ENCODE measurements around the gene SPOCK2. TPM values are rescaled to one million over a fixed set of nuclear protein-coding genes. Genes with fewer than 3 reads are reported as not detected.
A peak's percentile ranks its signal among the peaks of the same experiment; 100 is the strongest.

SPOCK2 gene
- total RNA-seq, 4 donors from 2014 or later = 3.4 to 6.7 (median 5.3) TPM

DNA sequence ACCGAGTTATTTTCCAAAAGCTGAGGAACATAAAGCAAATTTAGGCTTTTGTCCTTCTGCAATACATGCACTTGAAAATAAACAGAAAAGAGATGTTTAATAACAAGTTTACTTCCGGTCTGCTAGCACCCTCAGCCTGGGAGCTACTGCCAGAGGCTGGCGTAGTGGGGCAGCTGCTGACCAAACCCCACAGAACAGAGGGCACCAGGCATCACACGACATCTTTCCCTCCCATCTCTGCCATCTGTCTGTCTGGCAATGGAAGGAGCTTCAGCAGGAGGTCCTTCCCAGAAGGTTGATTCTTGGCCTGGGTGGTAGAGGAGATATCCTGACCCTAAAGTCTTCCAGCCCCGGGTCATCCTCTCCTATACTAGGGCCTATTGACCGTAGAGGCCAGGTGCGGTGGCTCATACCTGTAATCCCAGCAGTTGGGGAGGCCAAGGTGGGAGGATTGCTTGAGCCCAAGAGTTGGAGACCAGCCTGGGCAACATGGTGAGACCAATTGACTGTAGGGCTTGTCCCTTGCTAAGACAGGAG is 76.3 kb downstream of the SPOCK2 start:
- DNase-seq = no peak
- Histone ChIP-seq H3K4me1 (peaks cover 75 to 76% of the 10 kb centered on the region in 2 donors), H3K36me3 (peaks cover 0 to 15% of the 10 kb centered on the region in 2 donors), H3K9me3 (no peaks in the 10 kb centered on the region), H3K27ac (peak overlapping the region; percentile 86 to 92 (median 88)), H3K4me3 (no peak overlapping the region), H3K27me3 (no peaks in the 10 kb centered on the region)
- no peak for TF ChIP-seq POLR2A (IDR thresholded peaks at IDR 0.05)
- TF ChIP-seq, protein P1, sequence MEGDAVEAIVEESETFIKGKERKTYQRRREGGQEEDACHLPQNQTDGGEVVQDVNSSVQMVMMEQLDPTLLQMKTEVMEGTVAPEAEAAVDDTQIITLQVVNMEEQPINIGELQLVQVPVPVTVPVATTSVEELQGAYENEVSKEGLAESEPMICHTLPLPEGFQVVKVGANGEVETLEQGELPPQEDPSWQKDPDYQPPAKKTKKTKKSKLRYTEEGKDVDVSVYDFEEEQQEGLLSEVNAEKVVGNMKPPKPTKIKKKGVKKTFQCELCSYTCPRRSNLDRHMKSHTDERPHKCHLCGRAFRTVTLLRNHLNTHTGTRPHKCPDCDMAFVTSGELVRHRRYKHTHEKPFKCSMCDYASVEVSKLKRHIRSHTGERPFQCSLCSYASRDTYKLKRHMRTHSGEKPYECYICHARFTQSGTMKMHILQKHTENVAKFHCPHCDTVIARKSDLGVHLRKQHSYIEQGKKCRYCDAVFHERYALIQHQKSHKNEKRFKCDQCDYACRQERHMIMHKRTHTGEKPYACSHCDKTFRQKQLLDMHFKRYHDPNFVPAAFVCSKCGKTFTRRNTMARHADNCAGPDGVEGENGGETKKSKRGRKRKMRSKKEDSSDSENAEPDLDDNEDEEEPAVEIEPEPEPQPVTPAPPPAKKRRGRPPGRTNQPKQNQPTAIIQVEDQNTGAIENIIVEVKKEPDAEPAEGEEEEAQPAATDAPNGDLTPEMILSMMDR (IDR thresholded peaks at IDR 0.05 in 4 of 5, conservative IDR thresholded peaks at IDR 0.05 in 1 of 5) = no peak
- intact Hi-C loops (cut with DNase I; ENCODE audit: low total_unique reads) = no loop called here
- no peak for ATAC-seq
- in situ Hi-C loops (cut with MboI; ENCODE audit: low sequenced_read_pairs in 4 of 4) = no loop called here

DNA sequence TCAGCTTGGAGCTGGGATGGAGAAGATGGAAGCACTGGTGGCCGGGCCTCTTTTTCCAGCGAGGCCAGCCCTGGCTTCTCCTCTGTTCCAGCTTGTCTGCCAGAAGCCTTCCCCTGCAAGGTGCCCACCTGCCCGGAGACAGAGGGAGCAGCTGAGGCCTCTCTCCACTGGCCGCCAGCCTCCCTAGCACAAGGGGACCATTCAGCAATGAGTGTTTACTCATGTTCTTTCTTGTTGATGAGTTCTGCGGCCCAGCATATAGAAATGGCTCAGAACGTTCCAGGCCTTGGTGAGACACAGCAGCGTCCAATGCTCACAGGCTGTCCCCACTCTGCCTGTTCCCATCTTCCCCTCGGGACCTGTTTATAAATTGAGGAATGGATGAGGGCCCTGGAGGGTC is 76.9 kb downstream of the SPOCK2 start:
- TF ChIP-seq, protein P1 (IDR thresholded peaks at IDR 0.05 in 4 of 5, conservative IDR thresholded peaks at IDR 0.05 in 1 of 5) = no peak
- no peak for TF ChIP-seq POLR2A (IDR thresholded peaks at IDR 0.05)
- no peak for ATAC-seq
- Histone ChIP-seq H3K27ac (peak overlapping the region; percentile 86 to 92 (median 88)), H3K27me3 (no peaks in the 10 kb centered on the region), H3K36me3 (peaks cover 0 to 20% of the 10 kb centered on the region in 2 donors), H3K4me1 (peaks cover 70% of the 10 kb centered on the region in 2 donors), H3K9me3 (no peaks in the 10 kb centered on the region), H3K4me3 (no peak overlapping the region)
- intact Hi-C loops (cut with DNase I; ENCODE audit: low total_unique reads) = no loop called here
- no peak for DNase-seq
- in situ Hi-C loops (cut with MboI; ENCODE audit: low sequenced_read_pairs in 4 of 4) = no loop called here

DNA sequence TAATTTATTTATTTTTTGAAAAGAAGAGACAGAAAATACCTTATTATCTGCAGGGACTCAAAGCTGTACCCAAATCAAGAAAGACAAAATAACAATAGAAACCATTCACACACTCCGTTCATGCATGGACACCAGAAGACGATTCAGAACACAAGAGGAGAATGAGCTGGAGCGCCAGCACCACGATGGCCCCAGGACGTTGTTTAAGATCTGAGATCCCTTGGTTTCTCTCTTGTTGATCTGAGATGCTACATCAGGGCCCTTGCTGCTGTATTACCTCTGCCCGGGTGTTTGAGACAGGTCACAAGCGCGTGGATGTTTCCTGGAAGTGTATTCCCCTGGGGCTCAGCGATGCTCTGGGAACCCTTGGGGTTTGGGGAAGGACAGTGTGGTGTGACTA is 77.3 kb downstream of the SPOCK2 start:
- in situ Hi-C loops (cut with MboI; ENCODE audit: low sequenced_read_pairs in 4 of 4) (no loop called here), intact Hi-C loops (cut with DNase I; ENCODE audit: low total_unique reads) (no loop called here)
- ATAC-seq = no peak

DNA sequence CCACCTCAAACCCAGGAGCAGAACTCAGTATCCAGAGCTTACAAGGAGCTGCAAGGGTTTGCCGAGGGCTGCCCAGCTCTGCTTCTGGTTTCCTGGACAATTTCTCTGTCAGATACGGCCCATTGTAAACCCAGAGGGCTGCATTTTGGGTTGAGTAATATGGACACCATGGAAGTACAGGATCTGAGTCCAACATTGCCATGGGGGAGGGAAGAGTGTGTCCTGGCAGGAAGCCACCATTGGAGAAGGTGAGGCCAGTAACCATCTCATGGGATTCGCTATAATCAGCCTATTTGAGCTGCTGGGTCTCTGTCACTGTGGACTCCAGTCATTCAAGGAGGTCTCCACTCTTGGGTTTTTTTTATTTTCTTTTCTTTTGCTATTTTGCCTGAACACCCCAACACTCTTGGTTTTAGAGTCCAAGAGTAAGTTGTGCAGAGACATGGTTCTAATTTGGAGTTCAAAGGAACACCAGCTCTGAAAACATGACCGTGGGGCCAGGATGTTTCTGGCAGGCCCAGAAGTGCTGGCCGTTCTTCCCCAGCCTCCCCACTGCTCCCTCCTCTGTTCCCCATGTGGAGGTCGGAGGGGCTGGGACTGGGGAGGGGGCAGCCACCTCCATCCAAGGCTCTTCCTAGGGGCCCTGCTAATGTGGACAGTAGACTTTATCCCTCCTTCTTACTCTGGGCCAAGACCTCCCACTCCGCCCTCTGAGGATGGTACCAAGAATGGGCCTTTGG is 77.9 kb downstream of the SPOCK2 start:
- no peaks in the 10 kb centered on the region for H3K27me3 ChIP-seq
- intact Hi-C loops (cut with DNase I; ENCODE audit: low total_unique reads) = no loop called here
- peaks cover 0 to 28% of the 10 kb centered on the region in 2 donors for H3K36me3 ChIP-seq
- peak overlapping the region; percentile 86 to 92 (median 88) for H3K27ac ChIP-seq
- in situ Hi-C loops (cut with MboI; ENCODE audit: low sequenced_read_pairs in 4 of 4) = no loop called here
- ATAC-seq (no peak), DNase-seq (no peak)
- no peak overlapping the region for H3K4me3 ChIP-seq
- no peak for TF ChIP-seq POLR2A (IDR thresholded peaks at IDR 0.05)
- TF ChIP-seq, protein P1 (IDR thresholded peaks at IDR 0.05 in 4 of 5, conservative IDR thresholded peaks at IDR 0.05 in 1 of 5) = no peak
- no peaks in the 10 kb centered on the region for H3K9me3 ChIP-seq
- H3K4me1 ChIP-seq = peaks cover 59% of the 10 kb centered on the region in 2 donors

More for the DNA sequence above, 77.3 kb downstream of the SPOCK2 start:
- no peak for DNase-seq
- no peaks in the 10 kb centered on the region for H3K9me3 ChIP-seq
- peak overlapping the region; percentile 86 to 92 (median 88) for H3K27ac ChIP-seq
- H3K4me1 ChIP-seq = peaks cover 65% of the 10 kb centered on the region in 2 donors
- peaks cover 0 to 25% of the 10 kb centered on the region in 2 donors for H3K36me3 ChIP-seq
- H3K27me3 ChIP-seq = no peaks in the 10 kb centered on the region
- H3K4me3 ChIP-seq = no peak overlapping the region
- TF ChIP-seq POLR2A (IDR thresholded peaks at IDR 0.05) = no peak
- TF ChIP-seq, protein P1 (IDR thresholded peaks at IDR 0.05 in 4 of 5, conservative IDR thresholded peaks at IDR 0.05 in 1 of 5) = no peak

Data from gastrocnemius medialis (tissue), 4 donors.